ENCODE results near the gene SUGP2.

SUGP2 gene

GRCh38 chr19:19059837-19060611 is 26.7 kb upstream of the SUGP2 start:
- Histone ChIP-seq H3K9me3 (ENCODE audit: control insufficient read depth in 5 of 5, low read length in 5 of 5) (no peaks in the 10 kb centered on the region), H3K36me3 (ENCODE audit: control insufficient read depth in 5 of 5, insufficient read depth in 5 of 5, low read length in 5 of 5) (peaks cover 0 to 39% (median 28%) of the 10 kb centered on the region in 5 donors), H3K4me1 (ENCODE audit: control insufficient read depth in 5 of 5, insufficient read depth in 5 of 5, low read length in 5 of 5) (peaks cover 4 to 39% (median 36%) of the 10 kb centered on the region in 5 donors), H3K27me3 (ENCODE audit: control insufficient read depth in 5 of 5, insufficient read depth in 4 of 5, low read length in 5 of 5) (no peaks in the 10 kb centered on the region), H3K9ac (ENCODE audit: low read length in 5 of 5) (no peak overlapping the region), H3K4me3 (ENCODE audit: low read depth in 1 of 5, low read length in 5 of 5) (no peak overlapping the region), H3K27ac (ENCODE audit: low read depth, low read length) (no peak overlapping the region)

DNA sequence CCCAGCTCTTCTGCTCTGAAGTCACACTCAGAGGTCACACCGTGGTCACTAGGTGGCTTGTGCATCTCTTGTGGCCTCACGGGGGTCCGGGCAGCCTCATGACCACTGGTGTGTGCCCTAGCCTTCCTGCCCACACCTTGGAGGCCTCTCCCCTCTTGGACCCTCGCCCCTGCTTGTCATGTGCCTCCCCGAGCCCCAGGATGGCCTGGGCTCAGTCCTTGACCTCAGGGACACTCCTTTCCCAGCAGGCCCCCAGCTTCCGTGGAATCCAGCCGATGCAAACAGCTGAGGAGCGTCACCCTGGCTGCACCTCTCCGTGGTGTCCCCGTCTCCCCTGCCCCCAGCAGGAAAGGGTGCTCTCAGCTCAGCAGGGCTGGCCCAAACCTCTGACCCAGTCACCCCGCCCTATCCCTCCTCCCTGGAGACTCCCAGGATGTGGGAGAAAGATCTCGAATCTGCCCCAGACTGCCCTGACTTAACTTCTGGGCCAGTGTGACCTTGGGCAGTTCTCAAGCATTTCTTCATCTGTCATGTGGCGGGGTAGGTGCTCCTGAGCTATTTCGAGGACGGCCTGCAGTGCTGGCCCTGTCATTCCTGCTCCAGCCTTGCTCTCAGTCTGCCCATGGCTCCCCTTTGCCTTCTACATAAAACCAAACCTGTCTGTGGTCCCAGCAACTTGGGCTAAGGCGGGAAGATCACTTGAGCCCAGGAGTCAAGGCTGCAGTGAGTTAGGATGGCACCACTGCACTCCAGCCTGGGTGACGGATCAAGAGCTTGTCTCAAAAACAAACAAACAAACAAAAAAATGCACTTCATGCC is 25.9 kb upstream of the SUGP2 start:
- Histone ChIP-seq H3K27ac (ENCODE audit: low read depth, low read length) (no peak overlapping the region), H3K36me3 (ENCODE audit: control insufficient read depth in 5 of 5, insufficient read depth in 5 of 5, low read length in 5 of 5) (peaks cover 0 to 47% (median 36%) of the 10 kb centered on the region in 5 donors), H3K4me1 (ENCODE audit: control insufficient read depth in 5 of 5, insufficient read depth in 5 of 5, low read length in 5 of 5) (peaks cover 2 to 32% (median 28%) of the 10 kb centered on the region in 5 donors), H3K9ac (ENCODE audit: low read length in 5 of 5) (no peak overlapping the region), H3K9me3 (ENCODE audit: control insufficient read depth in 5 of 5, low read length in 5 of 5) (no peaks in the 10 kb centered on the region), H3K27me3 (ENCODE audit: control insufficient read depth in 5 of 5, insufficient read depth in 4 of 5, low read length in 5 of 5) (no peaks in the 10 kb centered on the region), H3K4me3 (ENCODE audit: low read depth in 1 of 5, low read length in 5 of 5) (no peak overlapping the region)

DNA sequence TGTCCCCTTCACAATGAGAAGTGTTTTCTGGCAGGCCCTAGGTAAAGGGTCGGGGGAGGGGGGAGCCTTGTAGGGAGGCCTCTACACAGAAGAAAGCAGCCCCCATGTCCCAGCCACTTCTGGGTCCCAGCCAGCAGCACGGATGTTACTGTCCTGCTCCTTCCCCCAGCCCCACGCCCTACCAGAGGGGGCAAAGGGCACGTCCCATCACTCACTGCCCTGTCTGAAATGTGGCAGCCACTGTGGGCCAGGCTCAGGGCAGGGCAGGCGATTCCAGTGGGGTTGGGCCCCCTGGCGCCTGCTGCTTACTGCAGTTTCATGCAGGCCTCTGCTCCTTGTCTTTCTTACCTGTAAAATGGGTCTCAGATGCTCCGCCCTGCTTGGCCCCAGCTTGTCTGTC is 24.4 kb upstream of the SUGP2 start:
- no peaks in the 10 kb centered on the region for H3K27me3 ChIP-seq (ENCODE audit: control insufficient read depth in 5 of 5, insufficient read depth in 4 of 5, low read length in 5 of 5)
- no peak overlapping the region for H3K27ac ChIP-seq (ENCODE audit: low read depth, low read length)
- peaks cover 2 to 24% (median 19%) of the 10 kb centered on the region in 5 donors for H3K4me1 ChIP-seq (ENCODE audit: control insufficient read depth in 5 of 5, insufficient read depth in 5 of 5, low read length in 5 of 5)
- H3K4me3 ChIP-seq (ENCODE audit: low read depth in 1 of 5, low read length in 5 of 5) = no peak overlapping the region
- H3K36me3 ChIP-seq (ENCODE audit: control insufficient read depth in 5 of 5, insufficient read depth in 5 of 5, low read length in 5 of 5) = peaks cover 0 to 55% (median 43%) of the 10 kb centered on the region in 5 donors
- no peaks in the 10 kb centered on the region for H3K9me3 ChIP-seq (ENCODE audit: control insufficient read depth in 5 of 5, low read length in 5 of 5)
- H3K9ac ChIP-seq (ENCODE audit: low read length in 5 of 5) = peak overlapping the region in 1 of 5 donors; percentile 30

DNA sequence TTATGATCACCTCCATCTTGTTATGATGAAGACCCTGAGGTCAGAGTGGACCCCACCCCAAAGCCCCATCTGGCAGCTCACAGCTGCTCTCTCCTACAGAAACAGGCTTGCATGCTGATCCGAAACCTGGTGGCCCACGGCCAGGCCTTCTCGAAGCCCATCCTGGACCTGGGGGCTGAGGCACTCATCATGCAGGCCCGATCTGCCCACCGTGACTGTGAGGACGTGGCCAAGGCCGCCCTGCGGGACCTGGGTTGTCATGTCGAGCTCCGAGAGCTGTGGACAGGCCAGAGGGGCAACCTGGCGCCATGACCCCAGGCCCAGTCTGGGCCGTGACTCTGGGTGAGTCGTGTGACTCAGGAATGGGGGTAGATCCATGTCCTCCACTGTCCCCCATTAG is 24.0 kb upstream of the SUGP2 start:
- Histone ChIP-seq H3K9me3 (ENCODE audit: control insufficient read depth in 5 of 5, low read length in 5 of 5) (no peaks in the 10 kb centered on the region), H3K36me3 (ENCODE audit: control insufficient read depth in 5 of 5, insufficient read depth in 5 of 5, low read length in 5 of 5) (peaks cover 0 to 59% (median 47%) of the 10 kb centered on the region in 5 donors), H3K4me1 (ENCODE audit: control insufficient read depth in 5 of 5, insufficient read depth in 5 of 5, low read length in 5 of 5) (peaks cover 2 to 24% (median 19%) of the 10 kb centered on the region in 5 donors), H3K9ac (ENCODE audit: low read length in 5 of 5) (peak overlapping the region in 1 of 5 donors; percentile 30), H3K27ac (ENCODE audit: low read depth, low read length) (no peak overlapping the region), H3K27me3 (ENCODE audit: control insufficient read depth in 5 of 5, insufficient read depth in 4 of 5, low read length in 5 of 5) (no peaks in the 10 kb centered on the region), H3K4me3 (ENCODE audit: low read depth in 1 of 5, low read length in 5 of 5) (no peak overlapping the region)

DNA sequence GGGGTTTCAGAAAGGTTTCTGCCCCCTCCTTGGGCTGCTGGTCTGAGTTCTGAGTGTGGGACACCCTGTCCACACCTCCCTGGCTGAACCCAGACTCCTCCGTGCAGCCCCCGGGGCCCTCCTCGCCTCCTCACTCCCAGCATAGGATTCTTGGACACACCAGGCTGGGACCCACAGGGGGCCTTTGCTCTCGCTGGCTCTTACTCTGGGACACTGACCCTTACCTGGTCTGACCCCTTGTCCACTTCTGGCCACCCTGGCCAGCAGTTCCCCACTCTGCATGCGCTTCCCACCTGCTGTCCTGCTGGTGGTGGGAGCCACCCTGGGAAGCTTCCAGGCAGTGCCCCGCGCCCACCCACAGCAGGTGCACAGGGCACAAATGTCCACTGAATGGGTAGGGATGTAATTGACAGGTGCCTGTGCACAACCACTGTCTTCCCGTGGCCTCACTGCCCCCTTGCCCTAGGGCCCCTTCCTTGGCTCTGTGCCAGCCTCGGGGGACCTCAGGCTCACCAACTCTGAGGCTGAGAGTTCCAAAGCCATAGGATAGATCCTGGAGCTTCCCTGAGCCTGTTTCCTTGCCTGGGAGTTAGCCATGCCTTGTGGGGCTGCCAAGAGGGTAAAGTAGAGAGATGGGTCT is 23.4 kb upstream of the SUGP2 start:
- Histone ChIP-seq H3K4me1 (ENCODE audit: control insufficient read depth in 5 of 5, insufficient read depth in 5 of 5, low read length in 5 of 5) (peaks cover 2 to 24% (median 18%) of the 10 kb centered on the region in 5 donors), H3K4me3 (ENCODE audit: low read depth in 1 of 5, low read length in 5 of 5) (no peak overlapping the region), H3K27ac (ENCODE audit: low read depth, low read length) (no peak overlapping the region), H3K27me3 (ENCODE audit: control insufficient read depth in 5 of 5, insufficient read depth in 4 of 5, low read length in 5 of 5) (no peaks in the 10 kb centered on the region), H3K36me3 (ENCODE audit: control insufficient read depth in 5 of 5, insufficient read depth in 5 of 5, low read length in 5 of 5) (peaks cover 0 to 65% (median 52%) of the 10 kb centered on the region in 5 donors), H3K9ac (ENCODE audit: low read length in 5 of 5) (no peak overlapping the region), H3K9me3 (ENCODE audit: control insufficient read depth in 5 of 5, low read length in 5 of 5) (no peaks in the 10 kb centered on the region)

DNA sequence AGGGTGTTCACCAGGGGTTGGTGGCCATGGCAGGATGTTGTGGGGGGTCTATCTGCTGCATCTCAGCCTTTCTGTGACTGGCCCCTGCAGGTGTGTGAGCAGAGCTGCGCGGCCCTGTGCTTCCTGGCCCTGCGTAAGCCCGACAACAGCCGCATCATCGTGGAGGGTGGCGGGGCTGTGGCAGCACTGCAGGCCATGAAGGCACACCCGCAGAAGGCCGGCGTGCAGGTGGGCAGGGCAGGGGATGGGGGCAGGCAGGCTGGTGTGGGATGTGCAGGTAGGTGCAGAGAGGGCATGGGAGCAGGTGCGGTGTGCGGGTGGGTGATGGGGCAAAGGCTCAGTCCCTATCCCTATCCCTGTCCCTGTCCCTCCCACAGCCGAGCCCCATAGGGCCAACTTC is 22.4 kb upstream of the SUGP2 start:
- Histone ChIP-seq H3K27me3 (ENCODE audit: control insufficient read depth in 5 of 5, insufficient read depth in 4 of 5, low read length in 5 of 5) (no peaks in the 10 kb centered on the region), H3K9ac (ENCODE audit: low read length in 5 of 5) (no peak overlapping the region), H3K27ac (ENCODE audit: low read depth, low read length) (no peak overlapping the region), H3K9me3 (ENCODE audit: control insufficient read depth in 5 of 5, low read length in 5 of 5) (no peaks in the 10 kb centered on the region), H3K4me1 (ENCODE audit: control insufficient read depth in 5 of 5, insufficient read depth in 5 of 5, low read length in 5 of 5) (peaks cover 2 to 17% (median 12%) of the 10 kb centered on the region in 5 donors), H3K4me3 (ENCODE audit: low read depth in 1 of 5, low read length in 5 of 5) (no peak overlapping the region), H3K36me3 (ENCODE audit: control insufficient read depth in 5 of 5, insufficient read depth in 5 of 5, low read length in 5 of 5) (peaks cover 0 to 72% (median 57%) of the 10 kb centered on the region in 5 donors)

DNA sequence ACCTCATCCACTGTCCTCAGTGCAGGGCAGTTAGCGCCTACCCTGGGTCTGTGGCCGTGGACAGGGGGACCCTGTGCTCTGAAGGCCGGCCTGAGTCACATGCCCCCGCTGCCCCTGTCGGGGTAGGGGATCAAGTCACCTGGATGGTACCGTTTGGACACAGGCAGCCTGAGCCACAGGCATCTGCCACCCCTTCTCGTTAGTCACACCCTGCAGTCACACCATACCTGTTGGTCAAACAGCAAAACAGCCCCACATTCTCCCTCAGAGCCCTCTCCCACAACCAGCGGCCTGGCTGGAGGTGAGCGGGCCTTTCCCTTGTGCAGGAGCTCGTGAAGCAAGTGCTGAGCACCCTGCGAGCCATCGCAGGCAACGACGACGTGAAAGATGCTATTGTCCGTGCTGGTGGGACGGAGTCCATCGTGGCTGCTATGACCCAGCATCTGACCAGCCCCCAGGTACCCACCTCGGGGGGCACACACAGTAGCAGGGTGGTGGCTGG is 21.7 kb upstream of the SUGP2 start:
- no peak overlapping the region for H3K9ac ChIP-seq (ENCODE audit: low read length in 5 of 5)
- H3K4me3 ChIP-seq (ENCODE audit: low read depth in 1 of 5, low read length in 5 of 5) = no peak overlapping the region
- peaks cover 0 to 76% (median 57%) of the 10 kb centered on the region in 5 donors for H3K36me3 ChIP-seq (ENCODE audit: control insufficient read depth in 5 of 5, insufficient read depth in 5 of 5, low read length in 5 of 5)
- H3K4me1 ChIP-seq (ENCODE audit: control insufficient read depth in 5 of 5, insufficient read depth in 5 of 5, low read length in 5 of 5) = peaks cover 2 to 16% (median 11%) of the 10 kb centered on the region in 5 donors
- H3K27me3 ChIP-seq (ENCODE audit: control insufficient read depth in 5 of 5, insufficient read depth in 4 of 5, low read length in 5 of 5) = no peaks in the 10 kb centered on the region
- no peaks in the 10 kb centered on the region for H3K9me3 ChIP-seq (ENCODE audit: control insufficient read depth in 5 of 5, low read length in 5 of 5)
- H3K27ac ChIP-seq (ENCODE audit: low read depth, low read length) = no peak overlapping the region

DNA sequence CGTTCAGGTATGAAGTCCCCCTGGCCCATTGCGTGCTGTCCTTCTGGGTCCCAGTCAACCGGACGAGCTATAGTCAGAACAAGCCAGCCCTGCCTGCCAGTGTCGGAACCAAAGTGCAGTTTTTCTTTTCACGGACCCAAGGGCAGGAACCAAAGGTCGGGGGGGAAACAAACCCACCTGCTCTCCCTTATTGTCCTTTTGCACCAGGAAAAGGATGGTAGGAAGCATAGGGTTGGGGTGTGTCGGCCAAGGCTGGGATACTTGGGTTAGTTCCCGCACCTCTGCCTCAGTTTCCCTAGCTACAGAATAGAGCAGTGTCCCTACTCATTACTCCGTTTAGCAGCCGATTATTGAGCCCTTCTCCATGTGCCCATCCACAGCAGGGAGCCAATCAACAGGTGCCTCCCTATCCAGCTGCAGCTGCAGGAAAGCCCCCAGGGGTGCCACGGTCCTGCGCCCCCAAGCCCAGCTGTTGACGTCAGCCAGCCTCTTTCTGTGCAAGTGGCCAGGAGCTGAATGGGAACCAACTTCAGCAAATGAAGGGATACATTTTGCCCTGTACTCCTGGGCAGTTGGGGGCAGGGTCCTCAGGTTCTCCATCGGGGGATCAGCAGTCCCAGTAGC is 21.1 kb upstream of the SUGP2 start:
- Histone ChIP-seq H3K36me3 (ENCODE audit: control insufficient read depth in 5 of 5, insufficient read depth in 5 of 5, low read length in 5 of 5) (peaks cover 0 to 81% (median 58%) of the 10 kb centered on the region in 5 donors), H3K27ac (ENCODE audit: low read depth, low read length) (no peak overlapping the region), H3K4me1 (ENCODE audit: control insufficient read depth in 5 of 5, insufficient read depth in 5 of 5, low read length in 5 of 5) (peaks cover 2 to 10% (median 7%) of the 10 kb centered on the region in 5 donors), H3K9ac (ENCODE audit: low read length in 5 of 5) (no peak overlapping the region), H3K4me3 (ENCODE audit: low read depth in 1 of 5, low read length in 5 of 5) (no peak overlapping the region), H3K27me3 (ENCODE audit: control insufficient read depth in 5 of 5, insufficient read depth in 4 of 5, low read length in 5 of 5) (no peaks in the 10 kb centered on the region), H3K9me3 (ENCODE audit: control insufficient read depth in 5 of 5, low read length in 5 of 5) (no peaks in the 10 kb centered on the region)

GRCh38 chr19:19053508-19054314 is 20.4 kb upstream of the SUGP2 start:
- Histone ChIP-seq H3K27me3 (ENCODE audit: control insufficient read depth in 5 of 5, insufficient read depth in 4 of 5, low read length in 5 of 5) (no peaks in the 10 kb centered on the region), H3K4me3 (ENCODE audit: low read depth in 1 of 5, low read length in 5 of 5) (no peak overlapping the region), H3K9me3 (ENCODE audit: control insufficient read depth in 5 of 5, low read length in 5 of 5) (no peaks in the 10 kb centered on the region), H3K36me3 (ENCODE audit: control insufficient read depth in 5 of 5, insufficient read depth in 5 of 5, low read length in 5 of 5) (peaks cover 0 to 82% (median 54%) of the 10 kb centered on the region in 5 donors), H3K27ac (ENCODE audit: low read depth, low read length) (no peak overlapping the region), H3K9ac (ENCODE audit: low read length in 5 of 5) (no peak overlapping the region), H3K4me1 (ENCODE audit: control insufficient read depth in 5 of 5, insufficient read depth in 5 of 5, low read length in 5 of 5) (peaks cover 0 to 3% (median 0%) of the 10 kb centered on the region in 5 donors)
